ENCODE data around the gene SLC24A3.

The SLC24A3 gene

GRCh38 chr20:19765913-19766312 lies 553.5 kb downstream of the SLC24A3 start:
- no peak for DNase-seq (ENCODE audit: low read depth, low spot score)

DNA sequence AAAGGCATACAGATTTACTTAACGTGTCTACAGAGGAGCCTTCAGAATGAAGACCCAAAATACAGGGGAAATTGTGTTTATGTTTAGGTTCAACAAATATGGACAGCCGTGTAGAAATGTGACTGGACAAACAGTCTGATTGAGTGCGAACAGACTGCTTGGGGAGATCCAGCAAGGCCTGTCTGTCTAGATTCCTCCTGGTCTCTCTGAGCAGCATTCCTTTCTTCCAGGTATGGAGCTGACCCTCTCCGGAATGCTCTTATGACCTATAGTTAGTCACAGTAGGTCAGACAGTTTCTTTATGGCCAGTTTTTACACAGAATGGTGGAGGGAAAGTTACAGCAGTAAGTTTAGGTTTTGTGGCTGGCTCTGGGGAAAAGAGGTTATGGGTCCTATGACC lies 554.6 kb downstream of the SLC24A3 start:
- DNase-seq (ENCODE audit: low read depth, low spot score): no peak

DNA sequence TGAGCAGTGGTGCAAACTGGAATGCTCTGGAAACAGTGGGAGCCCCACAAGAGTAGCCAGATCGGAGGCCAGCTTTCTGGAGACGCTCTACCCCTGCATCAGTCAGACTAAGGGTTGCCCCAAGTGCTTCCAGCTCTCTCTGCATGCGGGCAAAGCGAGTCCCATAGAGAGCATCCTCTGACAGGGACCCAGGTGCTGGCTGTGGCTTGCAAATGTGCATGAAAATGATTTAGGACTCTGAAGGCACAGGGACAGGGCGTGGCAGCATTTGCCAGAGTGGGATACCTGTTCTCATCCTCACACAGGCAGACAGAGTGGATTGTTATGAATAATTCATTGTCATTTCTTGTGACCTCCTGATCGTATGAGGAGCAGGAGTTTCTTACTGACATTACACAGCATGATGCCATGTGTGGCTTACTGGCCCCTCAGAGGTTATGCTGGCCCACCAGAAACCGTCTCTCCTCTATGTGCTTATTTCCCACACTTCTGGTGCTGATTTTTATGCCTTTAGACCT lies 555.9 kb downstream of the SLC24A3 start:
- no peak for DNase-seq (ENCODE audit: low read depth, low spot score)

GRCh38 chr20:19769507-19769906 lies 557.1 kb downstream of the SLC24A3 start:
- no peak for DNase-seq (ENCODE audit: low read depth, low spot score)

GRCh38 chr20:19770375-19770774 lies 557.9 kb downstream of the SLC24A3 start:
- DNase-seq (ENCODE audit: low read depth, low spot score): no peak

- DNase-seq (ENCODE audit: low read depth, low spot score): no peak
These were observed 558.6 kb downstream of the SLC24A3 start for GRCh38 chr20:19771031-19771430.

All from activated CD4-positive, CD25-positive, alpha-beta regulatory T cell treated with anti-CD3 and anti-CD28 coated beads, Interleukin-2, amount 50 U/mL, for 16 hours (primary cell).